HG02642 (cell line): ENCODE measurements around the gene MACROD2.
"Not testable (repeated sequence)": the region's sequence is repeated elsewhere in the genome, so short reads cannot be mapped to it uniquely, and the experiment has no call there.

ENCODE experiments used
- ATAC-seq: cut with Tn5 transposase; IDR thresholded peaks from one replicate; pipeline ENCODE4 v1.9.1; 2021; ENCODE audit warnings: mild to moderate bottlenecking; ENCODE audit not compliant: unreplicated experiment, poor library complexity

The MACROD2 gene

GRCh38 chr20:15535863-15536262, 1540.5 kb downstream of the MACROD2 start:
- no peak for ATAC-seq

GRCh38 chr20:15537200-15537599, 1541.9 kb downstream of the MACROD2 start:
- not testable (repeated sequence) for ATAC-seq

GRCh38 chr20:15542655-15543054, 1547.3 kb downstream of the MACROD2 start:
- no peak for ATAC-seq

- no peak for ATAC-seq
Observed at GRCh38 chr20:15544742-15545141, 1549.4 kb downstream of the MACROD2 start.

- ATAC-seq, result no peak
Observed at GRCh38 chr20:15546525-15547023, 1551.3 kb downstream of the MACROD2 start.

- no peak for ATAC-seq
Observed at GRCh38 chr20:15547119-15547518, 1551.8 kb downstream of the MACROD2 start.

GRCh38 chr20:15550116-15550870, 1555.0 kb downstream of the MACROD2 start:
- no peak for ATAC-seq

- ATAC-seq, result no peak
Observed at GRCh38 chr20:15555913-15556312, 1560.6 kb downstream of the MACROD2 start.

- ATAC-seq, result no peak
Observed at GRCh38 chr20:15556869-15557268, 1561.6 kb downstream of the MACROD2 start.

- ATAC-seq, result no peak
Observed at GRCh38 chr20:15561070-15561569, 1565.8 kb downstream of the MACROD2 start.

- no peak for ATAC-seq
Observed at GRCh38 chr20:15561707-15562404, 1566.5 kb downstream of the MACROD2 start.

- ATAC-seq, result no peak
Observed at GRCh38 chr20:15563836-15564235, 1568.5 kb downstream of the MACROD2 start.

GRCh38 chr20:15564981-15565380, 1569.7 kb downstream of the MACROD2 start:
- peak; percentile 73 for ATAC-seq

- no peak for ATAC-seq
Observed at GRCh38 chr20:15565786-15566185, 1570.5 kb downstream of the MACROD2 start.

- no peak for ATAC-seq
Observed at GRCh38 chr20:15567219-15567618, 1571.9 kb downstream of the MACROD2 start.

- ATAC-seq, result no peak
Observed at GRCh38 chr20:15570156-15570555, 1574.8 kb downstream of the MACROD2 start.

- no peak for ATAC-seq
Observed at GRCh38 chr20:15571056-15571455, 1575.7 kb downstream of the MACROD2 start.

GRCh38 chr20:15575255-15575654, 1579.9 kb downstream of the MACROD2 start:
- no peak for ATAC-seq

GRCh38 chr20:15576411-15576810, 1581.1 kb downstream of the MACROD2 start:
- ATAC-seq, result no peak

- ATAC-seq, result no peak
Observed at GRCh38 chr20:15578113-15578512, 1582.8 kb downstream of the MACROD2 start.

GRCh38 chr20:15579688-15580087, 1584.4 kb downstream of the MACROD2 start:
- ATAC-seq, result no peak
